Neural cell (in vitro differentiated cells): ENCODE results near the gene ANXA2.

Source experiments
- EP300 ChIP-seq: fragments of 450-650 bp; conservative IDR thresholded peaks from 2 replicates; pipeline ENCODE4 v1.6.1; 2014; ENCODE audit warnings: antibody characterized with exemption, mild to moderate bottlenecking, moderate library complexity; ENCODE audit not compliant: poor library complexity, severe bottlenecking
- EZH2 ChIP-seq: fragments of 200-600, 300-800 bp; shearing (Covaris generic), sonication (generic); IDR thresholded peaks from 2 replicates; pipeline ENCODE4 v1.6.1; 2014; ENCODE audit warnings: antibody characterized with exemption, low read length, borderline replicate concordance, mild to moderate bottlenecking; ENCODE audit not compliant: insufficient read depth, poor library complexity, severe bottlenecking
- SMC3 ChIP-seq: fragments of 450-650 bp; conservative IDR thresholded peaks from 2 replicates; pipeline ENCODE4 v1.6.1; 2014; ENCODE audit warnings: antibody characterized with exemption, mild to moderate bottlenecking, moderate library complexity; ENCODE audit not compliant: poor library complexity
- TF ChIP-seq, protein P1 (sequence below): fragments of 450-650 bp; IDR thresholded peaks from 2 replicates; pipeline ENCODE4 v1.5.1; 2014; ENCODE audit warnings: antibody characterized with exemption, mild to moderate bottlenecking, moderate library complexity; ENCODE audit not compliant: poor library complexity, severe bottlenecking

DNA sequence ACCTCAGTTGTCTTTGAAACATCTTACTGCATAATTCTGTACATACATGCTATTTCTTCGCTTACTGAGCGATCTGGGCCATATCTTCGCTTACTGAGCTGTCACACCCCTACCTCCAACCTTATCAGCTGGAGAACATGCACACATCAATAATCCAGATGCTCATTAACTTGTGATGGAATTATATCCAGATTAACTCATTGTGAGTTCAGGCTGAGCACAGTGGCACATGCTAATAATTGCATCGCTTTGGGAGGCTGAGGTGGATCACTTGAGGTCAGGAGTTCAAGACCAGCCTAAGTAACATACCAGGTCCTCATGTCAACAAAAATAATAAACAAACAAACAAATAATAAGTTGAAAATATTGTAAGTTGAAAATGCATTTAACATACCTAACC, 19.3 kb upstream of the ANXA2 start:
- no peak for TF ChIP-seq EP300
- no peak for TF ChIP-seq EZH2
- TF ChIP-seq, protein P1, sequence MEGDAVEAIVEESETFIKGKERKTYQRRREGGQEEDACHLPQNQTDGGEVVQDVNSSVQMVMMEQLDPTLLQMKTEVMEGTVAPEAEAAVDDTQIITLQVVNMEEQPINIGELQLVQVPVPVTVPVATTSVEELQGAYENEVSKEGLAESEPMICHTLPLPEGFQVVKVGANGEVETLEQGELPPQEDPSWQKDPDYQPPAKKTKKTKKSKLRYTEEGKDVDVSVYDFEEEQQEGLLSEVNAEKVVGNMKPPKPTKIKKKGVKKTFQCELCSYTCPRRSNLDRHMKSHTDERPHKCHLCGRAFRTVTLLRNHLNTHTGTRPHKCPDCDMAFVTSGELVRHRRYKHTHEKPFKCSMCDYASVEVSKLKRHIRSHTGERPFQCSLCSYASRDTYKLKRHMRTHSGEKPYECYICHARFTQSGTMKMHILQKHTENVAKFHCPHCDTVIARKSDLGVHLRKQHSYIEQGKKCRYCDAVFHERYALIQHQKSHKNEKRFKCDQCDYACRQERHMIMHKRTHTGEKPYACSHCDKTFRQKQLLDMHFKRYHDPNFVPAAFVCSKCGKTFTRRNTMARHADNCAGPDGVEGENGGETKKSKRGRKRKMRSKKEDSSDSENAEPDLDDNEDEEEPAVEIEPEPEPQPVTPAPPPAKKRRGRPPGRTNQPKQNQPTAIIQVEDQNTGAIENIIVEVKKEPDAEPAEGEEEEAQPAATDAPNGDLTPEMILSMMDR: no peak
- TF ChIP-seq SMC3: no peak
